HepG2 (cell line): Measurements from ENCODE around the gene NRL. TPM values are rescaled to one million over a fixed set of nuclear protein-coding genes. Genes with fewer than 3 reads are reported as not detected.

Experiments
- AGO2 ChIP-seq: fragments of 200-400 bp; formaldehyde crosslinking; optimal IDR thresholded peaks from 2 replicates; pipeline ENCODE3; 2017; ENCODE audit warnings: mild to moderate bottlenecking, low read depth, low read length, moderate library complexity
- CBX1 ChIP-seq: IDR thresholded peaks from one replicate; pipeline ENCODE4 v1.6.1; 2016; ENCODE audit warnings: antibody characterized with exemption, low read depth
- CBX2 ChIP-seq, 2 experiments: fragments of 200-600 bp in 1 of 2; sonication (generic); formaldehyde crosslinking in 1 of 2; IDR thresholded peaks; 2 replicates each; pipeline versions ENCODE4 v1.7.0 to v1.8.1; 2018 to 2022; ENCODE audit warnings: low read depth in 2 of 2, low read length in 1 of 2, mild to moderate bottlenecking in 1 of 2, missing genetic modification reagents in 1 of 2
- DRAP1 ChIP-seq: IDR thresholded peaks from 2 replicates; pipeline ENCODE4 v1.6.1; 2016; ENCODE audit warnings: missing genetic modification reagents, missing compliant biosample characterization
- HHEX ChIP-seq: IDR thresholded peaks from 2 replicates; pipeline ENCODE4 v1.6.1; 2016; ENCODE audit warnings: control low read depth
- HOXA3 ChIP-seq: sonication (generic); formaldehyde crosslinking; IDR thresholded peaks from 2 replicates; pipeline ENCODE4 v1.5.0; 2020; ENCODE audit warnings: missing genetic modification reagents
- HOXA5 ChIP-seq: sonication (generic); formaldehyde crosslinking; IDR thresholded peaks from 2 replicates; pipeline ENCODE4 v1.4.0; 2020; ENCODE audit warnings: missing genetic modification reagents
- IRF1 ChIP-seq: sonication (generic); formaldehyde crosslinking; IDR thresholded peaks from 2 replicates; pipeline ENCODE4 v1.4.0; 2020; ENCODE audit warnings: low read depth, mild to moderate bottlenecking, missing genetic modification reagents
- MAFF ChIP-seq: IDR thresholded peaks from 2 replicates; pipeline ENCODE4 v1.6.1; 2011; ENCODE audit warnings: low read depth, low read length, improper control_type of control experiment
- MATR3 ChIP-seq: sonication (generic); formaldehyde crosslinking; IDR thresholded peaks from 2 replicates; pipeline ENCODE4 v1.4.0; 2020; ENCODE audit warnings: missing genetic modification reagents
- NAIF1 ChIP-seq: sonication (generic); formaldehyde crosslinking; IDR thresholded peaks from 2 replicates; pipeline ENCODE4 v1.5.0; 2020; ENCODE audit warnings: mild to moderate bottlenecking, missing genetic modification reagents, borderline replicate concordance
- NR2F6 ChIP-seq, 2 experiments: IDR thresholded peaks; 2 replicates each; pipeline ENCODE4 v1.6.1; 2016; ENCODE audit warnings: antibody characterized with exemption in 1 of 2, mild to moderate bottlenecking in 1 of 2
- PPARG ChIP-seq: conservative IDR thresholded peaks from 2 replicates; pipeline ENCODE4 v1.6.1; 2016; ENCODE audit warnings: missing biosample characterization, missing genetic modification reagents
- RARG ChIP-seq: sonication (generic); formaldehyde crosslinking; IDR thresholded peaks from 2 replicates; pipeline ENCODE4 v1.4.0; 2020; ENCODE audit warnings: low read depth, mild to moderate bottlenecking, missing genetic modification reagents
- TBX2 ChIP-seq: sonication (generic); formaldehyde crosslinking; IDR thresholded peaks from 2 replicates; pipeline ENCODE4 v1.5.0; 2020; ENCODE audit warnings: missing genetic modification reagents, mild to moderate bottlenecking, borderline replicate concordance
- ZFP41 ChIP-seq: sonication (generic); formaldehyde crosslinking; IDR thresholded peaks from 2 replicates; pipeline ENCODE4 v1.4.0; 2020; ENCODE audit warnings: mild to moderate bottlenecking, missing genetic modification reagents, borderline replicate concordance
- ZNF335 ChIP-seq: sonication (generic); formaldehyde crosslinking; IDR thresholded peaks from 2 replicates; pipeline ENCODE4 v1.4.0; 2020; ENCODE audit warnings: missing genetic modification reagents
- ZNF382 ChIP-seq: sonication (generic); formaldehyde crosslinking; IDR thresholded peaks from 2 replicates; pipeline ENCODE4 v1.5.0; 2020; ENCODE audit warnings: missing genetic modification reagents, mild to moderate bottlenecking, borderline replicate concordance
- ZNF510 ChIP-seq: sonication (generic); formaldehyde crosslinking; IDR thresholded peaks from 2 replicates; pipeline ENCODE4 v1.4.0; 2020; ENCODE audit warnings: low read depth, mild to moderate bottlenecking, missing genetic modification reagents
- ZNF577 ChIP-seq: sonication (generic); formaldehyde crosslinking; IDR thresholded peaks from 2 replicates; pipeline ENCODE4 v1.4.0; 2020; ENCODE audit warnings: mild to moderate bottlenecking, low read depth, missing genetic modification reagents, borderline replicate concordance
- ZNF883 ChIP-seq: sonication (generic); formaldehyde crosslinking; IDR thresholded peaks from 2 replicates; pipeline ENCODE4 v1.5.1; 2020; ENCODE audit warnings: mild to moderate bottlenecking, missing genetic modification reagents; ENCODE audit errors: not compliant biosample characterization
- polyA plus RNA-seq, 8 experiments: library from polyadenylated mRNA; depleted of rRNA in 3 of 8; stranded (reverse) in 7 of 8; unstranded in 1 of 8; fragments of >200 nt; fragmentation: Illumina TruSeq in 4 of 8; extraction: Trizol in 4 of 8; gene quantifications; 2 replicates each; pipeline versions ENCODE4 v1.2.1 to v1.2.3, GENCODE V29; 2011 to 2016; ENCODE audit warnings: low read depth in 4 of 8, missing spikeins in 1 of 8, mixed read lengths in 1 of 8; ENCODE audit not compliant: insufficient read depth in 1 of 8
- total RNA-seq, 5 experiments: library from RNA; depleted of rRNA; stranded (reverse); fragments of >200 nt; fragmentation: Illumina TruSeq; extraction: Trizol; gene quantifications; 2 replicates each; pipeline ENCODE4 v1.2.3, GENCODE V29; 2016; ENCODE audit warnings: low read depth in 1 of 5

NRL gene
- total and polyA plus RNA-seq, 2 of the 13 experiments (the other 11 are each of a cell fraction or from before 2014, with no cell fraction given): 2.5 to 4.7 TPM

DNA sequence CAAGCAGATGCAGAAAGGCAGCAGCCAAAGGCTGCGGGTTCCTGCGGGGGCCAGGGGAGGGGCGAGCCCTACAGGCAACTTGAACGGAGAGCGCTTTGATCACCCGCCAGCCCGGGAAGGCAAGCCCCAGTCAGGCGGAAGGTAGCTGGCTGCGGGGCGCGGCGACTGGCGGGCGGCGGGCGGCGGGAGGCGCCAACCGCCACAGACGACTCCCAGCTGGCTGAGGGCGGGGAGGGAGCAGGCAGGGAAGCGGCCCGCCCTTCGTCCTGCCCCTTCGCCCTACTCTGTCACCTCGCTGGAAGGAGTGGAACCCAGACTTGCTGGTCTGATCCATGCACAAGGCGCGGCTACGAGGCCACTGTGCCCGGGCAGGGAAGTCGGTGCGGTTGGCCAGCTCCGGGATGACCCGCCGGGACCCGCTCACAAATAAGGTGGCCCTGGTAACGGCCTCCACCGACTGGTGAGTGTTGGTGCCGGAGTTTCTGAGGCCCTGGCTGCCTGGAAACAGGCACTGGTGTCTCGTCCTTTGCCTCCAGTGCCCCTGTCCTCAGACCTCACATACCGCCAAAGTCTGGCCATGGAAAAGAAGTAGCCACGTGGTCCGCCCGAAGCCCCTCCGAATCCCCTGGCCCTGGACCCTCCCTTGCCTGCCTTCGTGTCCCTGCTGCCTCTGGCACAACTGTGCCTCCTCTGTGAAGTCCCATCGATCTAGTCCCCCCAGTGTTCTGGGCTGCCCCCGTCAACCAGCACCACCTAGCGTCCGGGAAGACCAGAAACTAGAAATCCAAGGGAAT is 78.4 kb downstream of the NRL start (continued):
- no peak for TF ChIP-seq CBX2 (IDR thresholded peaks at IDR 0.05; ENCODE audit: low read depth, low read length)
- no peak for TF ChIP-seq CBX2 (CRISPR knock-in tag; IDR thresholded peaks at IDR 0.05; ENCODE audit: low read depth)
- peak; percentile 90; the same call in 1 of the 2 replicates for TF ChIP-seq ZNF335 (CRISPR knock-in tag)
- TF ChIP-seq HHEX (CRISPR knock-in tag): no peak
- TF ChIP-seq MAFF: no peak
- peak; percentile 28 for TF ChIP-seq AGO2
- 0 out of 2 replicates have a peak, but pooled peaks have one; percentile 51 for TF ChIP-seq IRF1 (CRISPR knock-in tag)
- no peak for TF ChIP-seq MATR3 (CRISPR knock-in tag)
- TF ChIP-seq CBX1: peak; percentile 45
- TF ChIP-seq TBX2: peak; percentile 63; the same call in 1 of the 2 replicates
- no peak for TF ChIP-seq ZNF577 (CRISPR knock-in tag)
- TF ChIP-seq RARG: 0 out of 2 replicates have a peak, but pooled peaks have one; percentile 43
- no peak for TF ChIP-seq NAIF1 (CRISPR knock-in tag)
- TF ChIP-seq PPARG (CRISPR knock-in tag): 0 out of 2 replicates have a peak, but pooled peaks have one; percentile 13
- TF ChIP-seq ZFP41: peak; percentile 96; the same call in 1 of the 2 replicates
- TF ChIP-seq ZNF510 (CRISPR knock-in tag): peak; percentile 70; the same call in 1 of the 2 replicates
- TF ChIP-seq DRAP1 (CRISPR knock-in tag): 0 out of 2 replicates have a peak, but pooled peaks have one; percentile 41
- 0 out of 2 replicates have a peak, but pooled peaks have one; percentile 27 for TF ChIP-seq HOXA5 (CRISPR knock-in tag)
- peak; percentile 65; the same call in 1 of the 2 replicates for TF ChIP-seq HOXA3 (CRISPR knock-in tag)
- TF ChIP-seq ZNF382 (CRISPR knock-in tag): no peak
- TF ChIP-seq NR2F6 (IDR thresholded peaks at IDR 0.05): no peak
- TF ChIP-seq NR2F6 (CRISPR knock-in tag; IDR thresholded peaks at IDR 0.05): peak; percentile 54; the same call in 1 of the 2 replicates
- TF ChIP-seq ZNF883 (CRISPR knock-in tag): peak; percentile 80
